HepG2 (cell line): ENCODE measurements around the gene TRIM23. TPM values are rescaled to one million over a fixed set of nuclear protein-coding genes. Genes with fewer than 3 reads are reported as not detected.

ENCODE experiments used
- DR1 ChIP-seq: sonication (generic); formaldehyde crosslinking; IDR thresholded peaks from 2 replicates; pipeline ENCODE4 v1.8.0; 2021; ENCODE audit warnings: mild to moderate bottlenecking, missing genetic modification reagents, inconsistent platforms
- LCORL ChIP-seq, 2 experiments: fragments of 450-650 bp in 1 of 2; sonication (generic) in 1 of 2; formaldehyde crosslinking in 1 of 2; IDR thresholded peaks; 2 replicates each; pipeline versions ENCODE4 v1.5.0 to v1.6.1; 2017 to 2020; ENCODE audit warnings: antibody characterized with exemption in 1 of 2, missing genetic modification reagents in 1 of 2
- ONECUT2 ChIP-seq: sonication (generic); formaldehyde crosslinking; IDR thresholded peaks from 2 replicates; pipeline ENCODE4 v1.4.0; 2020; ENCODE audit warnings: missing genetic modification reagents
- REPIN1 ChIP-seq: sonication (generic); formaldehyde crosslinking; IDR thresholded peaks from 2 replicates; pipeline ENCODE4 v1.8.0; 2022; ENCODE audit warnings: missing genetic modification reagents, low read depth, mild to moderate bottlenecking, borderline replicate concordance
- TP53 ChIP-seq: sonication (generic); formaldehyde crosslinking; conservative IDR thresholded peaks from 2 replicates; pipeline ENCODE4 v1.4.0; 2020; ENCODE audit warnings: missing genetic modification reagents
- ZNF501 ChIP-seq: sonication (generic); formaldehyde crosslinking; IDR thresholded peaks from 2 replicates; pipeline ENCODE4 v1.5.1; 2020; ENCODE audit warnings: mild to moderate bottlenecking, moderate library complexity, missing genetic modification reagents
- ZNF616 ChIP-seq: sonication (generic); formaldehyde crosslinking; IDR thresholded peaks from 2 replicates; pipeline ENCODE4 v1.5.0; 2020; ENCODE audit warnings: low read depth, mild to moderate bottlenecking, missing genetic modification reagents
- ZNF674 ChIP-seq: sonication (generic); formaldehyde crosslinking; IDR thresholded peaks from 2 replicates; pipeline ENCODE4 v1.5.0; 2020; ENCODE audit warnings: low read depth, mild to moderate bottlenecking, missing genetic modification reagents
- ZNF891 ChIP-seq: sonication (generic); formaldehyde crosslinking; IDR thresholded peaks from 2 replicates; pipeline ENCODE4 v1.5.0; 2020; ENCODE audit warnings: mild to moderate bottlenecking, missing genetic modification reagents
- polyA plus RNA-seq, 8 experiments: library from polyadenylated mRNA; depleted of rRNA in 3 of 8; stranded (reverse) in 7 of 8; unstranded in 1 of 8; fragments of >200 nt; fragmentation: Illumina TruSeq in 4 of 8; extraction: Trizol in 4 of 8; gene quantifications; 2 replicates each; pipeline versions ENCODE4 v1.2.1 to v1.2.3, GENCODE V29; 2011 to 2016; ENCODE audit warnings: low read depth in 4 of 8, missing spikeins in 1 of 8, mixed read lengths in 1 of 8; ENCODE audit not compliant: insufficient read depth in 1 of 8
- total RNA-seq, 5 experiments: library from RNA; depleted of rRNA; stranded (reverse); fragments of >200 nt; fragmentation: Illumina TruSeq; extraction: Trizol; gene quantifications; 2 replicates each; pipeline ENCODE4 v1.2.3, GENCODE V29; 2016; ENCODE audit warnings: low read depth in 1 of 5
- TF ChIP-seq, protein P1 (sequence below): sonication (generic); formaldehyde crosslinking; IDR thresholded peaks from 2 replicates; pipeline ENCODE4 v1.4.0; 2020; ENCODE audit warnings: mild to moderate bottlenecking, missing genetic modification reagents, borderline replicate concordance
- TF ChIP-seq, protein P2 (sequence below): sonication (generic); formaldehyde crosslinking; IDR thresholded peaks from 2 replicates; pipeline ENCODE4 v1.5.0; 2020; ENCODE audit warnings: mild to moderate bottlenecking, missing genetic modification reagents
- TF ChIP-seq, protein P3 (sequence below): sonication (generic); formaldehyde crosslinking; IDR thresholded peaks from 2 replicates; pipeline ENCODE4 v1.4.0; 2020; ENCODE audit warnings: mild to moderate bottlenecking, missing genetic modification reagents
- TF ChIP-seq, protein P4 (sequence below): IDR thresholded peaks from 2 replicates; pipeline ENCODE4 v1.6.1; 2018; ENCODE audit warnings: missing genetic modification reagents

The TRIM23 gene
- total and polyA plus RNA-seq, 2 of the 13 experiments (the other 11 are each of a cell fraction or from before 2014, with no cell fraction given): 4.6 to 11.4 TPM

DNA sequence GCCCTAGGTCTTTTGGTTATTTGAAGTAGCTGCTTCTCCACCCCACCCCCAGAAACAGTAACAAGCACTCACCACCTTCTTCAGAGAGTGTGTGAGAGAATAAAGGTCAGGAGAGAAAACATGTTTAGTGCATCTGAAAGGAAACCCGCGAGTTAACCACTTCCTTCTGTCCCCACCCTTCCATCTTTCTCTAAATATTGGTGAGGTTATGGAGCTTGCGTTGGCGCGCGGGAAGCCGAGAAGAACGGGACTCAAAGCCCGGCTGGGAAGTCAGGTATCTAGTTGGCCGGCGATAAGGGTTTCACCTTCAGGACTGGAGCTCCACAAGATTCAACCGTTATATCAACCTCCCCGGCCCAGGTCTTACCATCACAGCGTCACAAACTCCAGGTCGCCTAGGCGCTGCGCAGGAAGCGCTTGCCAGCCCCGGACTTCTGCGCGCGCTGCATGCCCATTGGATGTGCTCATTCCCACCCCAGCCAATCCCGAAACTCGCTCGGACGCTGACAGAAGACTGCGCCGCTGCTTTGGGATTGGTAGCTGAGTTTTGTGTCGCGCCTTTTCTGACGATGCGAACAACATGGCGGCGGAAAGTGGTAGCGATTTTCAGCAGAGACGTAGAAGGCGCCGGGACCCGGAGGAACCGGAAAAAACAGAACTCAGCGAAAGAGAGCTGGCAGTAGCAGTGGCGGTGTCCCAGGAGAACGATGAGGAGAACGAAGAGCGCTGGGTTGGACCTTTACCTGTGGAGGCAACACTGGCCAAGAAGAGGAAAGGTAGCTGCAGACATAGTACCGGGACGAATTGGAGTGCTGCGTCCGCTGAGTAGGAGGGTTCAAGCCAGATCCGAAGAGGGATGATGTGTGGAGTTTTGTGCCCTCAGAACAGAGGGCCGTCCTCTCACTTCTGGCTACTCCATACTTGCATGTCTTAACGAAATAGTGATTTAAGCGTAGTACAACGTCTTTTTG is 61.1 kb downstream of the TRIM23 start, which contains the start of the genes CENPK and PPWD1 (continued):
- TF ChIP-seq, protein P1, sequence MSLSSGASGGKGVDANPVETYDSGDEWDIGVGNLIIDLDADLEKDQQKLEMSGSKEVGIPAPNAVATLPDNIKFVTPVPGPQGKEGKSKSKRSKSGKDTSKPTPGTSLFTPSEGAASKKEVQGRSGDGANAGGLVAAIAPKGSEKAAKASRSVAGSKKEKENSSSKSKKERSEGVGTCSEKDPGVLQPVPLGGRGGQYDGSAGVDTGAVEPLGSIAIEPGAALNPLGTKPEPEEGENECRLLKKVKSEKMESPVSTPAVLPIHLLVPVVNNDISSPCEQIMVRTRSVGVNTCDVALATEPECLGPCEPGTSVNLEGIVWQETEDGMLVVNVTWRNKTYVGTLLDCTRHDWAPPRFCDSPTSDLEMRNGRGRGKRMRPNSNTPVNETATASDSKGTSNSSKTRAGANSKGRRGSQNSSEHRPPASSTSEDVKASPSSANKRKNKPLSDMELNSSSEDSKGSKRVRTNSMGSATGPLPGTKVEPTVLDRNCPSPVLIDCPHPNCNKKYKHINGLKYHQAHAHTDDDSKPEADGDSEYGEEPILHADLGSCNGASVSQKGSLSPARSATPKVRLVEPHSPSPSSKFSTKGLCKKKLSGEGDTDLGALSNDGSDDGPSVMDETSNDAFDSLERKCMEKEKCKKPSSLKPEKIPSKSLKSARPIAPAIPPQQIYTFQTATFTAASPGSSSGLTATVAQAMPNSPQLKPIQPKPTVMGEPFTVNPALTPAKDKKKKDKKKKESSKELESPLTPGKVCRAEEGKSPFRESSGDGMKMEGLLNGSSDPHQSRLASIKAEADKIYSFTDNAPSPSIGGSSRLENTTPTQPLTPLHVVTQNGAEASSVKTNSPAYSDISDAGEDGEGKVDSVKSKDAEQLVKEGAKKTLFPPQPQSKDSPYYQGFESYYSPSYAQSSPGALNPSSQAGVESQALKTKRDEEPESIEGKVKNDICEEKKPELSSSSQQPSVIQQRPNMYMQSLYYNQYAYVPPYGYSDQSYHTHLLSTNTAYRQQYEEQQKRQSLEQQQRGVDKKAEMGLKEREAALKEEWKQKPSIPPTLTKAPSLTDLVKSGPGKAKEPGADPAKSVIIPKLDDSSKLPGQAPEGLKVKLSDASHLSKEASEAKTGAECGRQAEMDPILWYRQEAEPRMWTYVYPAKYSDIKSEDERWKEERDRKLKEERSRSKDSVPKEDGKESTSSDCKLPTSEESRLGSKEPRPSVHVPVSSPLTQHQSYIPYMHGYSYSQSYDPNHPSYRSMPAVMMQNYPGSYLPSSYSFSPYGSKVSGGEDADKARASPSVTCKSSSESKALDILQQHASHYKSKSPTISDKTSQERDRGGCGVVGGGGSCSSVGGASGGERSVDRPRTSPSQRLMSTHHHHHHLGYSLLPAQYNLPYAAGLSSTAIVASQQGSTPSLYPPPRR (CRISPR knock-in tag): no peak
- TF ChIP-seq ZNF674 (CRISPR knock-in tag) (no peak), ONECUT2 (CRISPR knock-in tag) (0 out of 2 replicates have a peak, but pooled peaks have one; percentile 27), TP53 (CRISPR knock-in tag) (0 out of 2 replicates have a peak, but pooled peaks have one; percentile 39), ZNF501 (CRISPR knock-in tag) (peak; percentile 95), LCORL (IDR thresholded peaks at IDR 0.05) (no peak), LCORL (CRISPR knock-in tag; IDR thresholded peaks at IDR 0.05) (no peak), REPIN1 (CRISPR knock-in tag) (peak; percentile 94), ZNF616 (CRISPR knock-in tag) (no peak), ZNF891 (CRISPR knock-in tag) (no peak), DR1 (peak; percentile 80)
- TF ChIP-seq, protein P2, sequence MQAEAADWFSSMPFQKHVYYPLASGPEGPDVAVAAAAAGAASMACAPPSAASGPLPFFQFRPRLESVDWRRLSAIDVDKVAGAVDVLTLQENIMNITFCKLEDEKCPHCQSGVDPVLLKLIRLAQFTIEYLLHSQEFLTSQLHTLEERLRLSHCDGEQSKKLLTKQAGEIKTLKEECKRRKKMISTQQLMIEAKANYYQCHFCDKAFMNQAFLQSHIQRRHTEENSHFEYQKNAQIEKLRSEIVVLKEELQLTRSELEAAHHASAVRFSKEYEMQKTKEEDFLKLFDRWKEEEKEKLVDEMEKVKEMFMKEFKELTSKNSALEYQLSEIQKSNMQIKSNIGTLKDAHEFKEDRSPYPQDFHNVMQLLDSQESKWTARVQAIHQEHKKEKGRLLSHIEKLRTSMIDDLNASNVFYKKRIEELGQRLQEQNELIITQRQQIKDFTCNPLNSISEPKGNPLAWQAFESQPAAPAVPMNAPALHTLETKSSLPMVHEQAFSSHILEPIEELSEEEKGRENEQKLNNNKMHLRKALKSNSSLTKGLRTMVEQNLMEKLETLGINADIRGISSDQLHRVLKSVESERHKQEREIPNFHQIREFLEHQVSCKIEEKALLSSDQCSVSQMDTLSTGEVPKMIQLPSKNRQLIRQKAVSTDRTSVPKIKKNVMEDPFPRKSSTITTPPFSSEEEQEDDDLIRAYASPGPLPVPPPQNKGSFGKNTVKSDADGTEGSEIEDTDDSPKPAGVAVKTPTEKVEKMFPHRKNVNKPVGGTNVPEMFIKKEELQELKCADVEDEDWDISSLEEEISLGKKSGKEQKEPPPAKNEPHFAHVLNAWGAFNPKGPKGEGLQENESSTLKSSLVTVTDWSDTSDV (CRISPR knock-in tag): no peak
- TF ChIP-seq, protein P3, sequence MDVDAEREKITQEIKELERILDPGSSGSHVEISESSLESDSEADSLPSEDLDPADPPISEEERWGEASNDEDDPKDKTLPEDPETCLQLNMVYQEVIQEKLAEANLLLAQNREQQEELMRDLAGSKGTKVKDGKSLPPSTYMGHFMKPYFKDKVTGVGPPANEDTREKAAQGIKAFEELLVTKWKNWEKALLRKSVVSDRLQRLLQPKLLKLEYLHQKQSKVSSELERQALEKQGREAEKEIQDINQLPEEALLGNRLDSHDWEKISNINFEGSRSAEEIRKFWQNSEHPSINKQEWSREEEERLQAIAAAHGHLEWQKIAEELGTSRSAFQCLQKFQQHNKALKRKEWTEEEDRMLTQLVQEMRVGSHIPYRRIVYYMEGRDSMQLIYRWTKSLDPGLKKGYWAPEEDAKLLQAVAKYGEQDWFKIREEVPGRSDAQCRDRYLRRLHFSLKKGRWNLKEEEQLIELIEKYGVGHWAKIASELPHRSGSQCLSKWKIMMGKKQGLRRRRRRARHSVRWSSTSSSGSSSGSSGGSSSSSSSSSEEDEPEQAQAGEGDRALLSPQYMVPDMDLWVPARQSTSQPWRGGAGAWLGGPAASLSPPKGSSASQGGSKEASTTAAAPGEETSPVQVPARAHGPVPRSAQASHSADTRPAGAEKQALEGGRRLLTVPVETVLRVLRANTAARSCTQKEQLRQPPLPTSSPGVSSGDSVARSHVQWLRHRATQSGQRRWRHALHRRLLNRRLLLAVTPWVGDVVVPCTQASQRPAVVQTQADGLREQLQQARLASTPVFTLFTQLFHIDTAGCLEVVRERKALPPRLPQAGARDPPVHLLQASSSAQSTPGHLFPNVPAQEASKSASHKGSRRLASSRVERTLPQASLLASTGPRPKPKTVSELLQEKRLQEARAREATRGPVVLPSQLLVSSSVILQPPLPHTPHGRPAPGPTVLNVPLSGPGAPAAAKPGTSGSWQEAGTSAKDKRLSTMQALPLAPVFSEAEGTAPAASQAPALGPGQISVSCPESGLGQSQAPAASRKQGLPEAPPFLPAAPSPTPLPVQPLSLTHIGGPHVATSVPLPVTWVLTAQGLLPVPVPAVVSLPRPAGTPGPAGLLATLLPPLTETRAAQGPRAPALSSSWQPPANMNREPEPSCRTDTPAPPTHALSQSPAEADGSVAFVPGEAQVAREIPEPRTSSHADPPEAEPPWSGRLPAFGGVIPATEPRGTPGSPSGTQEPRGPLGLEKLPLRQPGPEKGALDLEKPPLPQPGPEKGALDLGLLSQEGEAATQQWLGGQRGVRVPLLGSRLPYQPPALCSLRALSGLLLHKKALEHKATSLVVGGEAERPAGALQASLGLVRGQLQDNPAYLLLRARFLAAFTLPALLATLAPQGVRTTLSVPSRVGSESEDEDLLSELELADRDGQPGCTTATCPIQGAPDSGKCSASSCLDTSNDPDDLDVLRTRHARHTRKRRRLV (CRISPR knock-in tag): no peak
- TF ChIP-seq, protein P4, sequence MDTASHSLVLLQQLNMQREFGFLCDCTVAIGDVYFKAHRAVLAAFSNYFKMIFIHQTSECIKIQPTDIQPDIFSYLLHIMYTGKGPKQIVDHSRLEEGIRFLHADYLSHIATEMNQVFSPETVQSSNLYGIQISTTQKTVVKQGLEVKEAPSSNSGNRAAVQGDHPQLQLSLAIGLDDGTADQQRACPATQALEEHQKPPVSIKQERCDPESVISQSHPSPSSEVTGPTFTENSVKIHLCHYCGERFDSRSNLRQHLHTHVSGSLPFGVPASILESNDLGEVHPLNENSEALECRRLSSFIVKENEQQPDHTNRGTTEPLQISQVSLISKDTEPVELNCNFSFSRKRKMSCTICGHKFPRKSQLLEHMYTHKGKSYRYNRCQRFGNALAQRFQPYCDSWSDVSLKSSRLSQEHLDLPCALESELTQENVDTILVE (CRISPR knock-in tag): no peak
